H4 (cell line): ENCODE data around the gene KRT23. TPM values are rescaled to one million over a fixed set of nuclear protein-coding genes. Genes with fewer than 3 reads are reported as not detected.

Experiments used
- total RNA-seq: library from RNA; depleted of rRNA; stranded (reverse); fragments of >200 nt; shearing (Covaris generic); gene quantifications from 2 replicates; pipeline ENCODE4 v1.2.3, GENCODE V29; 2014; rRNA removed

Gene KRT23
- total RNA-seq, 1 experiment from 2014 or later = not detected

Other genes with a start within 250 kb of the KRT23 start
- gene KRT24, start 233.9 kb downstream of the KRT23 start, total RNA-seq = not detected in 2 replicates
- gene KRT25, start 182.3 kb downstream of the KRT23 start, total RNA-seq = not detected in 2 replicates
- gene KRT26, start 165.4 kb downstream of the KRT23 start, total RNA-seq = not detected in 2 replicates
- not detected in 2 replicates for gene KRT27, start 155.1 kb downstream of the KRT23 start, total RNA-seq
- not detected in 2 replicates for gene KRT28, start 137.7 kb downstream of the KRT23 start, total RNA-seq
- 45.0 and 61.1 TPM in 2 replicates for gene KRT10, start 115.0 kb downstream of the KRT23 start, total RNA-seq
- not detected in 2 replicates for gene KRT12, start 70.4 kb downstream of the KRT23 start, total RNA-seq
- gene KRT20, start 52.4 kb downstream of the KRT23 start, total RNA-seq = not detected in 2 replicates
- 0.18 TPM in 1 of 2 replicates, not detected in the other for gene KRT39, start 29.3 kb upstream of the KRT23 start, total RNA-seq
- not detected in 2 replicates for gene KRT40, start 46.7 kb upstream of the KRT23 start, total RNA-seq
- not detected in 2 replicates for gene KRTAP3-3, start 56.5 kb upstream of the KRT23 start, total RNA-seq
- gene KRTAP3-2, start 62.3 kb upstream of the KRT23 start, total RNA-seq = not detected in 2 replicates
- gene KRTAP3-1, start 71.5 kb upstream of the KRT23 start, total RNA-seq = not detected in 2 replicates
- gene KRTAP1-5, start 89.6 kb upstream of the KRT23 start, total RNA-seq = 0.27 TPM in 1 of 2 replicates, not detected in the other
- gene KRTAP1-4, start 92.5 kb upstream of the KRT23 start, total RNA-seq = not detected in 2 replicates
- not detected in 2 replicates for gene KRTAP1-3, start 97.2 kb upstream of the KRT23 start, total RNA-seq
- gene KRTAP1-1, start 103.8 kb upstream of the KRT23 start, total RNA-seq = not detected in 2 replicates
- gene KRTAP2-1, start 109.7 kb upstream of the KRT23 start, total RNA-seq = not detected in 2 replicates
- gene KRTAP2-2, start 117.6 kb upstream of the KRT23 start, total RNA-seq = not detected in 2 replicates
- gene KRTAP2-3, start 122.5 kb upstream of the KRT23 start, total RNA-seq = 0.21 TPM in 1 of 2 replicates, not detected in the other
- gene KRTAP2-4, start 128.2 kb upstream of the KRT23 start, total RNA-seq = not detected in 2 replicates
- not detected in 2 replicates for gene KRTAP4-7, start 146.5 kb upstream of the KRT23 start, total RNA-seq
- gene KRTAP4-8, start 160.5 kb upstream of the KRT23 start, total RNA-seq = not detected in 2 replicates
- not detected in 2 replicates for gene KRTAP4-16, start 164.6 kb upstream of the KRT23 start, total RNA-seq
- not detected in 2 replicates for gene KRTAP4-9, start 167.7 kb upstream of the KRT23 start, total RNA-seq
- gene KRTAP4-11, start 180.7 kb upstream of the KRT23 start, total RNA-seq = not detected in 2 replicates
- not detected in 2 replicates for gene KRTAP4-12, start 186.5 kb upstream of the KRT23 start, total RNA-seq
- gene KRTAP4-6, start 202.9 kb upstream of the KRT23 start, total RNA-seq = not detected in 2 replicates
- not detected in 2 replicates for gene KRTAP4-5, start 212.2 kb upstream of the KRT23 start, total RNA-seq
- gene KRTAP4-4, start 223.1 kb upstream of the KRT23 start, total RNA-seq = not detected in 2 replicates
- gene KRTAP4-3, start 230.6 kb upstream of the KRT23 start, total RNA-seq = not detected in 2 replicates
- not detected in 2 replicates for gene KRTAP4-2, start 240.6 kb upstream of the KRT23 start, total RNA-seq
- gene KRTAP4-1, start 247.3 kb upstream of the KRT23 start, total RNA-seq = not detected in 2 replicates